GM12864 (cell line): ENCODE data around the gene TAF11L14.
"Not testable (repeated sequence)": the region's sequence is repeated elsewhere in the genome, so short reads cannot be mapped to it uniquely, and the experiment has no call there.

Experiments used
- DNase-seq: peaks from one replicate; pipeline ENCODE4 v3.0.0-alpha.2; 2011; ENCODE audit warnings: low read depth
- H3K4me3 ChIP-seq: 2 replicates; pipeline ENCODE4 v1.5.1; 2011; ENCODE audit warnings: mild to moderate bottlenecking, low read depth, low read length, control low read depth
- TF ChIP-seq, protein P1 (sequence below): IDR thresholded peaks from 2 replicates; pipeline ENCODE4 v1.5.1; 2011; ENCODE audit warnings: low read depth, mild to moderate bottlenecking, moderate library complexity, low read length, control low read depth, inconsistent platforms; ENCODE audit errors: missing control alignments

Gene TAF11L14

DNA sequence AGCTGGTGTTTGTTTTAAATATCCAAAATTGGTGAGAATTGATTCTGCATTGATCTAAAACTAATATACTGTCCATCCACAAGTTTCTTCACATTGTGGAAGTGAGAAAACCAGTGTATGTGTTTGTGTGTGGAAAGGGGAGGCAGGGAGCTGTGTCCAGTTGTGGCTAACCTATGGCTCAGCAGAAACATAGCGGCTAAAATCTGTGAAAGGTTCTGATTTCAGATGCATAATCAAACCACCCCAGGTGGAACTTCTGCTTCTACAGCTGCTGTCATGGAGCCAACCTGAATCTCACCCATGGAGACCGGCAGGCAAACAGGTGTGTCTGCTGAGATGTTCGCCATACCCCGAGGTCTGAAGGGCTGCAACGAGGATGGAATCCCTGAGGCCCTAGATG lies at the start of gene TAF11L14:
TAF11L14 (plus strand) TSS at position 301 of the 400 bp plus-strand sequence.
- TF ChIP-seq, protein P1, sequence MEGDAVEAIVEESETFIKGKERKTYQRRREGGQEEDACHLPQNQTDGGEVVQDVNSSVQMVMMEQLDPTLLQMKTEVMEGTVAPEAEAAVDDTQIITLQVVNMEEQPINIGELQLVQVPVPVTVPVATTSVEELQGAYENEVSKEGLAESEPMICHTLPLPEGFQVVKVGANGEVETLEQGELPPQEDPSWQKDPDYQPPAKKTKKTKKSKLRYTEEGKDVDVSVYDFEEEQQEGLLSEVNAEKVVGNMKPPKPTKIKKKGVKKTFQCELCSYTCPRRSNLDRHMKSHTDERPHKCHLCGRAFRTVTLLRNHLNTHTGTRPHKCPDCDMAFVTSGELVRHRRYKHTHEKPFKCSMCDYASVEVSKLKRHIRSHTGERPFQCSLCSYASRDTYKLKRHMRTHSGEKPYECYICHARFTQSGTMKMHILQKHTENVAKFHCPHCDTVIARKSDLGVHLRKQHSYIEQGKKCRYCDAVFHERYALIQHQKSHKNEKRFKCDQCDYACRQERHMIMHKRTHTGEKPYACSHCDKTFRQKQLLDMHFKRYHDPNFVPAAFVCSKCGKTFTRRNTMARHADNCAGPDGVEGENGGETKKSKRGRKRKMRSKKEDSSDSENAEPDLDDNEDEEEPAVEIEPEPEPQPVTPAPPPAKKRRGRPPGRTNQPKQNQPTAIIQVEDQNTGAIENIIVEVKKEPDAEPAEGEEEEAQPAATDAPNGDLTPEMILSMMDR: no peak
- no peak for DNase-seq
- no peak within 1 kb of the TSS for H3K4me3 ChIP-seq

DNA sequence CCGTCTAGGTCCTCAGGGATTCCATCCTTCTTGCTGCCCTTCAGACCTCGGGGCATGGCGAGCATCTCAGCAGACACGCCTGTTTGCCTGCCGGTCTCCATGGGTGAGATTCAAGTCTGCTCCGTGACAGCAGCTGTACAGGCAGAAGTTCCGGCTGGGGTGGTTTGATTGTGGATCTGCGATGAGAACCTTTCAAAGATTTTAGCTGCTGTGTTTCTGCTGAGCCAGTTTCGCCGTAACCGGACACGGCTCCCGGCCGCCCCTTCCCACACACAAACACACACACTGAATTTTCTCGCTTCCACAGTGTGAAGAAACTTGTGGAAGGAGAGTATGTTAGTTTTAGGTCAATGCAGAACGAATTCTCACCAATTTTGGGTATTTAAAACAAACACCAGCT lies 48.6 kb upstream of the TAF11L14 start, which contains the start of gene TAF11L7:
TAF11L7 (minus strand) TSS at position 101 of the 400 bp plus-strand sequence.
- H3K4me3 ChIP-seq, DNase-seq: not testable (repeated sequence)

DNA sequence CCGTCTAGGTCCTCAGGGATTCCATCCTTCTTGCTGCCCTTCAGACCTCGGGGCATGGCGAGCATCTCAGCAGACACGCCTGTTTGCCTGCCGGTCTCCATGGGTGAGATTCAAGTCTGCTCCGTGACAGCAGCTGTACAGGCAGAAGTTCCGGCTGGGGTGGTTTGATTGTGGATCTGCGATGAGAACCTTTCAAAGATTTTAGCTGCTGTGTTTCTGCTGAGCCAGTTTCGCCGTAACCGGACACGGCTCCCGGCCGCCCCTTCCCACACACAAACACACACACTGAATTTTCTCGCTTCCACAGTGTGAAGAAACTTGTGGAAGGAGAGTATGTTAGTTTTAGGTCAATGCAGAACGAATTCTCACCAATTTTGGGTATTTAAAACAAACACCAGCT lies 43.4 kb upstream of the TAF11L14 start, which contains the start of gene TAF11L8:
TAF11L8 (minus strand) TSS at position 101 of the 400 bp plus-strand sequence.
- DNase-seq, H3K4me3 ChIP-seq: not testable (repeated sequence)

DNA sequence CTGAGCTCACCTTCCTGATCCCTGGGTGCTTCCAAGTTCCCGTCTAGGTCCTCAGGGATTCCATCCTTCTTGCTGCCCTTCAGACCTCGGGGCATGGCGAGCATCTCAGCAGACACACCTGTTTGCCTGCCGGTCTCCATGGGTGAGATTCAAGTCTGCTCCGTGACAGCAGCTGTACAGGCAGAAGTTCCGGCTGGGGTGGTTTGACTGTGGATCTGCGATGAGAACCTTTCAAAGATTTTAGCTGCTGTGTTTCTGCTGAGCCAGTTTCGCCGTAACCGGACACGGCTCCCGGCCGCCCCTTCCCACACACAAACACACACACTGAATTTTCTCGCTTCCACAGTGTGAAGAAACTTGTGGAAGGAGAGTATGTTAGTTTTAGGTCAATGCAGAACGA lies 40.0 kb upstream of the TAF11L14 start, which contains the start of gene TAF11L9:
TAF11L9 (minus strand) TSS at position 140 of the 400 bp plus-strand sequence.
- not testable (repeated sequence) for H3K4me3 ChIP-seq, DNase-seq

DNA sequence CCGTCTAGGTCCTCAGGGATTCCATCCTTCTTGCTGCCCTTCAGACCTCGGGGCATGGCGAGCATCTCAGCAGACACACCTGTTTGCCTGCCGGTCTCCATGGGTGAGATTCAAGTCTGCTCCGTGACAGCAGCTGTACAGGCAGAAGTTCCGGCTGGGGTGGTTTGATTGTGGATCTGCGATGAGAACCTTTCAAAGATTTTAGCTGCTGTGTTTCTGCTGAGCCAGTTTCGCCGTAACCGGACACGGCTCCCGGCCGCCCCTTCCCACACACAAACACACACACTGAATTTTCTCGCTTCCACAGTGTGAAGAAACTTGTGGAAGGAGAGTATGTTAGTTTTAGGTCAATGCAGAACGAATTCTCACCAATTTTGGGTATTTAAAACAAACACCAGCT lies 36.5 kb upstream of the TAF11L14 start, which contains the start of gene TAF11L10:
TAF11L10 (minus strand) TSS at position 101 of the 400 bp plus-strand sequence.
- DNase-seq, H3K4me3 ChIP-seq: not testable (repeated sequence)

DNA sequence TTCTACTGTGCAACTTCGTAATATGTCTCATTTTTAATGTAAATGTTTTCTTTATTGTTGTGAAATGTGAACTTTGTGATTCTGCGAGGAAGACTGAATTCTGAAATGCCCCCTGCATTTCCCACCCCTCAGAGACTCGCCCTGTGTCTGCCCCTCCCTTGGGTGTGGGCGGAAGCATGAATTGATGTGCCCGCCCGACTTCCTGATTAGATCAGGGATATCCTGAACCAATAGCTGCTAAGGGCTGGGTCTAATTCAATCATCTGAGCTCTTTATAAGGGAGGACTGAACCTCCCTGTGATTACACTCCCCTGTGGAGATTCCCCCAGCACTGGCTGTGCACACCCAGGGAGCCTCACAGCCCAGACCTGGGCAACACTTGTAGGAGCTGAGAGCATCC lies 30.4 kb upstream of the TAF11L14 start, which contains the start of gene TAF11L11:
TAF11L11 (plus strand) TSS at position 304 of the 400 bp plus-strand sequence.
- H3K4me3 ChIP-seq, DNase-seq: not testable (repeated sequence)

DNA sequence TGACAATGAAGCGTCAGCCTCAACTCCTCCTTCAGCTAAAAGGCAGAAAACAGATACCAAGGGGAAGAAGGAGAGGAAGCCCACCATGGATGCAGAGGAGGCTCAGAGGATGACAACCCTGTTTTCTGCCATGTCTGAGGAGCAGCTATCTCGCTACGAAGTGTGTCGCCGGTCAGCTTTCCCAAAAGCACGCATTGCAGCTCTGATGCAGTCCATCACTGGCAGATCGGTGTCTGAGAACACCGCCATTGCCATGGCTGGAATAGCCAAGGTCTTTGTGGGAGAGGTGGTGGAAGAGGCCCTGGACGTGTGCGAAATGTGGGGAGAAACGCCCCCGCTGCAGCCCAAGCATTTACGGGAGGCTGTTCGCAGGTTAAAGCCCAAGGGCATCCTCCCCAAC lies 29.3 kb upstream of the TAF11L14 start:
- DNase-seq: no peak
- TF ChIP-seq, protein P1: no peak
- H3K4me3 ChIP-seq: no peak overlapping the region

DNA sequence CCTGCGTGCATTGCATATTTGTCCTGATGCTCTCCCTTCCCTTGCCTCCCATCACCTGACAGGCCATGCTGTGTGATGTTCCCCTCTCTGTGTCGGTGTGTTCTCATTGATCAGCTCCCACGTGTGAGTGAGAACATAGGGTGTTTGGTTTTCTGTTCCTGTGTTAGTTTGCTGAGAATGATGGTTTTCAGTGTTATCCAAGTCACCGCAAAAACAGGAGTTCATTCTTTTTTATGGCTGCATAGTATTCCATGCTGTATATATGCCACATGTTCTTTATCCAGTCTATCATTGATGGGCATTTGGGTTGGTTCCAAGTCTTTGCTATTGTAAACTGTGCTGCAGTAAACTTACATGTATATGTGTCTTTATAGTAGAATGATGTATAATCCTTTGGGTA lies 26.8 kb upstream of the TAF11L14 start:
- not testable (repeated sequence) for H3K4me3 ChIP-seq, DNase-seq

DNA sequence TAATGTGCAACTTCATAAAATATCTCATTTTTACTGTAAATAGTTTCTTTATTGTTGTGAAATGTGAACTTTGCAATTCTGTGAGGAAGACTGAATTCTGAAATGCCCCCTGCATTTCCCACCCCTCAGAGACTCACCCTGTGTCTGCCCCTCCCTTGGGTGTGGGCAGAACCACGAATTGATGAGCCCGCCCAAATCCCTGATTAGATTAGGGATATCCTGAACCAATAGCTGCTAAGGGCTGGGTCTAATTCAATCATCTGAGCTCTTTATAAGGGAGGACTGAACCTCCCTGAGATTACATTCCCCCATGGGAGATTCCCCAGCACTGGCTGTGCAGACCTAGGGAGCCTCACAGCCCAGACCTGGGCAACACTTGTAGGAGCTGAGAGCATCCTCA lies 24.2 kb upstream of the TAF11L14 start, which contains the start of gene TAF11L12:
TAF11L12 (plus strand) TSS at position 301 of the 400 bp plus-strand sequence.
- DNase-seq, H3K4me3 ChIP-seq: not testable (repeated sequence)

DNA sequence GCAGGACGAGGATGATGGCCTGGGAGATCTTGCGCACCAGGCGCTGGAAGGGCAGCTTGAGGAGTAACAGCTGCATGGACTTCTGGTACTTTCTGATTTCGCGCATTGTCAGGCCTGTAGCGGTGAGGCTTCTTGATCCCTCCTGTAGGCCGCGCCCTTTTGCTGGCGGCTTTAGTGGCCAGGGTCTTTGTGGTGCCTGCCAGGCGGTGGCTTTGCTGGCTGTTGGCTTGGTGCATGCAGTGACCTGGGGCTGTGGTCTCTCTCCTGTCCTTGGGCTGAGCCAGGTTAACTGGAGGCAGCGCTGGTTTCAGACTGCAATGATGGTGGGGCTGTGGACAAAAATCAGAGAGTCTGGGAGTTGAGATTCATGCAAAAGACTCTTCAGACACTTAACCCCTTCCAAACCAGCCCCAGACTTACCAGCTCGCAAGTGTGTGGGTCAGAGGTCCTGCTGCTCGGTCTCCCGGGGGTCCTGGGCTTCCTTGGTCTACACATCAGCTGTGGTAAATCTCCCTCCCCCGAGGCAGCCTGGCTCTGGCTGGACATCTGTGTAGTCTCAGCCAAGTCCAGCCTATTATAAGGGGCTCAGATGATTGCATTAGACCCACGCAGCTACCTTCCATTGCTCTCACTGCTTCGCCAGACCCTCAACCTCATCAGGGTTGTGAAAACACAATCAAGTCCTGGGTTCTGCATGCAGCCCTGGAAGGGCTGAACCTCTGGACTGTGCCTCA lies 19.2 kb upstream of the TAF11L14 start:
- DNase-seq: no peak
- H3K4me3 ChIP-seq: no peak overlapping the region
- TF ChIP-seq, protein P1: no peak

DNA sequence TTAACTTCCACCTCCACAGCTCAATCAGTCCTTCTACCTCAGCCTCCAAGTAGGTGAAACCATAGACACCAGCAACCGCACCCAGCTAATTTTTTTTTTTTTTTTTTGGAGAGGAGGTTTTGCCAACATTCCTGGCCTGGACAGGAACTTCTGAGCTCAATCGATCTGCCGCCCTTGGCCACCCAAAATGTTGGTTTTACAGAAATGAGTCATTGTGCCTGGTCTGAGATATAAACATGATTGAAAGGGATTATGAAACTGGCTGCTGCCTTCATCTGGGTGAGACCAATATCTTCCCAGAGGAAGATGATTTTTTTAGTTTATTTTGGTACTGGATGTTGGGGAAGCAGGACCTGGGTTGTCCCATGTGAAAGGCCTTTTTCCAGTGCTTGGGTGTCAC lies 14.9 kb upstream of the TAF11L14 start:
- H3K4me3 ChIP-seq: no peak overlapping the region
- DNase-seq: no peak
- TF ChIP-seq, protein P1: no peak
